Mesenchymal stem cell (in vitro differentiated cells and primary cell): ENCODE results near the gene CFAP410.

ENCODE experiments used
- DNase-seq: peaks from one replicate; pipeline ENCODE4 v3.0.0-alpha.2; 2013
- H2AFZ ChIP-seq: one replicate; pipeline ENCODE4 v1.6.1; 2013; ENCODE audit warnings: low read depth, mild to moderate bottlenecking, control low read depth, inconsistent platforms, low read length, moderate library complexity
- H2AK5ac ChIP-seq: 2 replicates; pipeline ENCODE4 v1.6.1; 2013; ENCODE audit warnings: low read length, moderate library complexity, mild to moderate bottlenecking, inconsistent platforms; ENCODE audit not compliant: severe bottlenecking
- H2BK120ac ChIP-seq: one replicate; pipeline ENCODE4 v1.6.1; 2013; ENCODE audit warnings: low read depth, mild to moderate bottlenecking, inconsistent platforms, low read length, moderate library complexity
- H2BK12ac ChIP-seq, 2 experiments: one replicate each; pipeline ENCODE4 v1.6.1; 2013; ENCODE audit warnings: inconsistent platforms in 2 of 2, low read length in 2 of 2, mild to moderate bottlenecking in 2 of 2, moderate library complexity in 2 of 2, control low read depth in 1 of 2
- H2BK15ac ChIP-seq: one replicate; pipeline ENCODE4 v1.6.1; 2013; ENCODE audit warnings: mild to moderate bottlenecking, low read depth, inconsistent platforms; ENCODE audit not compliant: poor library complexity, severe bottlenecking
- H2BK5ac ChIP-seq: 2 replicates; pipeline ENCODE4 v1.6.1; 2013; ENCODE audit warnings: low read depth, mild to moderate bottlenecking, low read length, control low read depth, inconsistent platforms; ENCODE audit not compliant: poor library complexity, severe bottlenecking
- H3K14ac ChIP-seq, 2 experiments: one replicate each; pipeline ENCODE4 v1.6.1; 2013; ENCODE audit warnings: inconsistent platforms in 2 of 2, low read length in 2 of 2, control low read depth in 1 of 2, mild to moderate bottlenecking in 1 of 2, moderate library complexity in 1 of 2
- H3K18ac ChIP-seq, 2 experiments: one replicate each; pipeline ENCODE4 v1.6.1; 2013; ENCODE audit warnings: inconsistent platforms in 2 of 2, low read length in 2 of 2, control low read depth in 1 of 2, low read depth in 1 of 2, mild to moderate bottlenecking in 1 of 2
- H3K23ac ChIP-seq, 2 experiments: one replicate each; pipeline ENCODE4 v1.6.1; 2013; ENCODE audit warnings: inconsistent platforms in 2 of 2, low read length in 2 of 2, mild to moderate bottlenecking in 2 of 2, moderate library complexity in 2 of 2, control low read depth in 1 of 2
- H3K27ac ChIP-seq: 2 replicates; pipeline ENCODE4 v1.5.1; 2013; ENCODE audit warnings: mild to moderate bottlenecking, moderate library complexity, low read length, control low read depth, inconsistent platforms; ENCODE audit not compliant: poor library complexity, severe bottlenecking
- H3K27me3 ChIP-seq, 2 experiments: 2 replicates each; pipeline versions ENCODE4 v1.6.1 to v1.7.0; 2013; ENCODE audit warnings: low read length in 2 of 2, mild to moderate bottlenecking in 2 of 2, moderate library complexity in 2 of 2, control low read depth in 1 of 2, inconsistent platforms in 1 of 2; ENCODE audit not compliant: control insufficient read depth in 1 of 2, insufficient read depth in 1 of 2
- H3K36me3 ChIP-seq, 2 experiments: 2 replicates each; pipeline versions ENCODE4 v1.6.1 to v1.7.0; 2013; ENCODE audit warnings: low read length in 2 of 2, control low read depth in 1 of 2, inconsistent platforms in 1 of 2, low read depth in 1 of 2, mild to moderate bottlenecking in 1 of 2; ENCODE audit not compliant: insufficient read depth in 2 of 2, control insufficient read depth in 1 of 2
- H3K4ac ChIP-seq, 2 experiments: one replicate each; pipeline ENCODE4 v1.6.1; 2013; ENCODE audit warnings: inconsistent platforms in 2 of 2, low read length in 2 of 2, mild to moderate bottlenecking in 2 of 2, moderate library complexity in 2 of 2, control low read depth in 1 of 2, low read depth in 1 of 2
- H3K4me1 ChIP-seq: 2 replicates; pipeline ENCODE4 v1.6.1; 2013; ENCODE audit warnings: low read depth, low read length, control low read depth; ENCODE audit not compliant: control insufficient read depth, insufficient read depth
- H3K4me2 ChIP-seq: 2 replicates; pipeline ENCODE4 v1.6.1; 2013; ENCODE audit warnings: low read length, mild to moderate bottlenecking, inconsistent platforms; ENCODE audit not compliant: poor library complexity, severe bottlenecking
- H3K4me3 ChIP-seq, 2 experiments: 2 replicates each; pipeline versions ENCODE4 v1.5.1 to v1.7.0; 2013; ENCODE audit warnings: low read length in 2 of 2, mild to moderate bottlenecking in 2 of 2, control low read depth in 1 of 2, low read depth in 1 of 2; ENCODE audit not compliant: insufficient read depth in 1 of 2
- H3K79me1 ChIP-seq: replicated peaks from 2 replicates; pipeline ENCODE4 v1.6.1; 2013; ENCODE audit warnings: mild to moderate bottlenecking, control low read depth, low read length, inconsistent platforms; ENCODE audit not compliant: poor library complexity, severe bottlenecking
- H3K9ac ChIP-seq: 2 replicates; pipeline ENCODE4 v1.7.0; 2013; ENCODE audit warnings: mild to moderate bottlenecking, low read length, moderate library complexity
- H3K9me3 ChIP-seq: 2 replicates; pipeline ENCODE4 v1.7.0; 2013; ENCODE audit warnings: mild to moderate bottlenecking, low read length; ENCODE audit not compliant: control insufficient read depth
- H4K8ac ChIP-seq: one replicate; pipeline ENCODE4 v1.6.1; 2013; ENCODE audit warnings: inconsistent platforms, mild to moderate bottlenecking, low read length, moderate library complexity
- H4K91ac ChIP-seq: one replicate; pipeline ENCODE4 v1.6.1; 2013; ENCODE audit warnings: mild to moderate bottlenecking, low read length, inconsistent platforms
- WGBS: methylation state at CpG from one replicate; pipeline ENCODE4 v1.1.7; 2013; ENCODE audit warnings: mixed read lengths; 5-methylcytosine and 5-hydroxymethylcytosine counted together

Gene CFAP410

DNA sequence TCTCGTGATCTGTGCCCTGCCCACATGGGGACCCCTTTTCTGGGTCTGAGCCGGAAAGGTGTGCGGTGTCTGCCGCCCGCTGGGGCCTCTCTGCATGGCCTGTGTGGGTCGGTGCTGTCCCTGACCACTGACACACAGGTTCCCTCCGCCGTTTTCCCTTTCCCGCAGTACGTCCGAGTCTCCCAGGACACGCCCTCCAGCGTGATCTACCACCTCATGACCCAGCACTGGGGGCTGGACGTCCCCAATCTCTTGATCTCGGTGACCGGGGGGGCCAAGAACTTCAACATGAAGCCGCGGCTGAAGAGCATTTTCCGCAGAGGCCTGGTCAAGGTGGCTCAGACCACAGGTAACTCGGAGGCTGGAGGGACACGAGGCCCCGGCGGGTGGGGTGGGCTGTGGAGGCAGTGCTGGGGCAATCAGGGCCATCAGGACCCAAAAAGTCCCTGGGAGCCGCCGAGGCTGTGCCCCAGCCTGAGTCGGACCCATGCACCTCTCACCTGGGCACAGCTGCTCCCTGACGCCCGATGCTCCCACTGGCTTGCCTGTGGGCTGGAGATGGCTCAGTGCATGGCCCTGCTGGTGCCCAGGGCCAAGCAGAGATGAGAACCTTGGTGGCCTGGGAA, 27.5 kb upstream of the CFAP410 start:
- no peak overlapping the region for H2AFZ ChIP-seq
- H3K36me3 ChIP-seq: no peaks in the 10 kb centered on the region
- H3K23ac ChIP-seq: no peak overlapping the region
- 89% methylated on average over 28 of the region's 28 CpGs for WGBS
- no peak overlapping the region for H2AK5ac ChIP-seq
- peaks cover 20 to 23% of the 10 kb centered on the region in 2 experiments for H3K27me3 ChIP-seq
- no peak overlapping the region for H2BK120ac ChIP-seq
- H3K4ac ChIP-seq: no peak overlapping the region
- no peak overlapping the region for H4K91ac ChIP-seq
- no peak overlapping the region for H3K27ac ChIP-seq
- no peak overlapping the region for H2BK12ac ChIP-seq
- H3K14ac ChIP-seq: no peak overlapping the region
- peaks cover 11% of the 10 kb centered on the region for H3K9me3 ChIP-seq
- no peaks in the 10 kb centered on the region for H3K79me1 ChIP-seq
- no peak overlapping the region for H3K9ac ChIP-seq
- DNase-seq: no peak
- no peak overlapping the region for H2BK5ac ChIP-seq
- H4K8ac ChIP-seq: no peak overlapping the region
- no peak overlapping the region for H2BK15ac ChIP-seq
- H3K18ac ChIP-seq: no peak overlapping the region
- H3K4me3 ChIP-seq: no peak overlapping the region
- peaks cover 12% of the 10 kb centered on the region for H3K4me1 ChIP-seq
- no peak overlapping the region for H3K4me2 ChIP-seq

DNA sequence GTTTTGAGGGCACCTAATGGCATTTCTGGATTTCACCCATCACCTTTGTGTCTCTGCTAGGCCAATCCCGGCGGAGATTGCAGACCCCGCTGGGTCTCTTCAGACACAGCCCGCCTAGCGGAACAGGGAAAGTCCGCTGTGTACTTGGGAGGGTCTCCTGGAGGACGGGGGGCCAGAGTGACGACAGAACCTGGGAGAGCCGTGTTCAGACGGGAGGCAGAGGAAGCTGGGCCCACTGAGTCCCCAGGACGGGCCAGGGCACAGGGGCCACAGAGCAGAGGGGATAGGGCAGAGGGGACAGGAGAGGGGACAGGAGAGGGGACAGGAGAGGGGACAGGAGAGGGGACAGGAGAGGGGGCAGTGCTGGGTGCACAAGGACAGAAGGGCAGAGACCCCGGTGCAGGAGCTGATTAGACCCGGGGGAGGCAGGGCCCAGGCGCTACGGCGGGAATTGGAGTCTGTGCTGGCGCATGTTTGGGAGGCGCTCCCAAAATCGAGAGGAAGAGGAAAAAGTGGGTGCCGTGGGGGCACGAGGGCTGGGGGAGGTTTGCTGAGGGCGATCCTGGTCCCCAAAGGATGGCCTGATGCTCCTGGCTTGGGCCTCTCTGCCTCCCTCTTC, 26.9 kb upstream of the CFAP410 start:
- DNase-seq: no peak
- no peak overlapping the region for H3K9ac ChIP-seq
- 89% methylated on average over 21 of the region's 22 CpGs for WGBS

DNA sequence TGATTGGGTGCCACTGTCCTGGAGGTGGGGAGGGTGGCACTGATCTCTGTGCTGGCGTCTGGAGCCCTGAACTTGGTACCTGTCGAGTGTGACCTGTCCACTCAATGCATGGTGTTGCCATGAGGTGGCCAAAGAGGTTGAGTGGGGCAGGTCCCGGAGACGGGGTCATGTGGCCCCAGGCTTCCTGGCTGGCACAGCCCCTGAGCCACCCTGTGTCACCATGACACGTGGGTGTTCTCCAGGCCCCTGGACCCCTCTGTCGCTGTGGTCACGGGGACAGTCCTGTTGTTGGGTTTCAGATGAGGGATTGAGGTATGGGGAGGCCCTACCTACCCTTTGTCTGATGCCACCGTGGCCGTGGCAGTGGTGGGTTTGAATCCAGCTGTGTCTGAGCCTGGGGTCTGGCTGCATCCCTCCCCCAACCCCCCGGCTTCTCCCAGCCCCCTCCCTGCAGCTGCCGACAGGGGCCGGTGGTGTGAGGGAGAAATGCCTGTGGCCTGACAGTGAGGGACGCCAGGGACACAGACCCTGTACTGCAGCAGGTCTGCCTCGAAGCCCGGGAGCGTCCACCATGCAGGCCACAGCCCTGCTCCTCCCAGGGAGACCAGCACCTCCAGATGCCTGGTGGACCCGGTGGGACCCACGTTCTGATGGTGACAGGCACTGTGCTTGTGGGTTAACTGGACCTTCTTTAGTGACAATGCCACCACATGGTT, 26.2 kb upstream of the CFAP410 start:
- peaks cover 16 to 22% of the 10 kb centered on the region in 2 experiments for H3K27me3 ChIP-seq
- WGBS: 85% methylated on average over 13 of the region's 18 CpGs
- no peak overlapping the region for H3K27ac ChIP-seq
- no peak overlapping the region for H3K23ac ChIP-seq
- H3K79me1 ChIP-seq: no peaks in the 10 kb centered on the region
- no peak overlapping the region for H2BK15ac ChIP-seq
- H3K9ac ChIP-seq: no peak overlapping the region
- H3K4me1 ChIP-seq: peaks cover 10% of the 10 kb centered on the region
- H2AFZ ChIP-seq: no peak overlapping the region
- no peak overlapping the region for H2AK5ac ChIP-seq
- no peak overlapping the region for H2BK5ac ChIP-seq
- no peak overlapping the region for H4K91ac ChIP-seq
- no peak overlapping the region for H3K18ac ChIP-seq
- peaks cover 11% of the 10 kb centered on the region for H3K9me3 ChIP-seq
- no peak overlapping the region for H4K8ac ChIP-seq
- no peak overlapping the region for H3K4ac ChIP-seq
- H3K14ac ChIP-seq: no peak overlapping the region
- DNase-seq: no peak
- H3K4me2 ChIP-seq: no peak overlapping the region
- H3K36me3 ChIP-seq: no peaks in the 10 kb centered on the region
- no peak overlapping the region for H2BK12ac ChIP-seq
- no peak overlapping the region for H2BK120ac ChIP-seq
- H3K4me3 ChIP-seq: no peak overlapping the region

More for the DNA sequence above, 26.9 kb upstream of the CFAP410 start:
- no peaks in the 10 kb centered on the region for H3K36me3 ChIP-seq
- H3K9me3 ChIP-seq: peaks cover 11% of the 10 kb centered on the region
- no peak overlapping the region for H3K27ac ChIP-seq
- H2BK12ac ChIP-seq: no peak overlapping the region
- H2AFZ ChIP-seq: no peak overlapping the region
- H3K4me1 ChIP-seq: peaks cover 12% of the 10 kb centered on the region
- no peak overlapping the region for H4K91ac ChIP-seq
- H3K4ac ChIP-seq: no peak overlapping the region
- H3K4me3 ChIP-seq: no peak overlapping the region
- no peak overlapping the region for H3K14ac ChIP-seq
- no peak overlapping the region for H3K23ac ChIP-seq
- H2BK15ac ChIP-seq: no peak overlapping the region
- H2AK5ac ChIP-seq: no peak overlapping the region
- no peak overlapping the region for H3K18ac ChIP-seq
- no peak overlapping the region for H3K4me2 ChIP-seq
- no peaks in the 10 kb centered on the region for H3K79me1 ChIP-seq
- no peak overlapping the region for H2BK120ac ChIP-seq
- H2BK5ac ChIP-seq: no peak overlapping the region
- H3K27me3 ChIP-seq: peaks cover 20 to 23% of the 10 kb centered on the region in 2 experiments
- H4K8ac ChIP-seq: no peak overlapping the region
